Right renal pelvis (tissue), 4 donors: ENCODE results near the gene CUX1. TPM values are rescaled to one million over a fixed set of nuclear protein-coding genes. Genes with fewer than 3 reads are reported as not detected.

Source experiments
- DNase-seq, 4 donors: peaks; one replicate each; pipeline ENCODE4 v3.0.0-alpha.2; 2013; ENCODE audit warnings: low read depth in 4 of 4, low spot score in 3 of 4, missing footprints in 1 of 4
- polyA plus RNA-seq, 4 donors: library from polyadenylated mRNA; unstranded; fragments of 120-200 nt; gene quantifications; one replicate each; pipeline ENCODE4 v1.2.1, GENCODE V29; 2013; ENCODE audit not compliant: insufficient read length in 4 of 4

Gene CUX1
- polyA plus RNA-seq, 4 donors = 93.0 to 111 (median 107) TPM

GRCh38 chr7:101950450-101951119 is 133.2 kb downstream of the CUX1 start:
- no peak for DNase-seq

- no peak for DNase-seq
Observed at GRCh38 chr7:101951757-101952156, 134.3 kb downstream of the CUX1 start.

- no peak for DNase-seq
Observed at GRCh38 chr7:101952355-101953247, 135.2 kb downstream of the CUX1 start.

- DNase-seq = no peak
Observed at GRCh38 chr7:101953248-101953819, 135.9 kb downstream of the CUX1 start.

- DNase-seq = no peak
Observed at GRCh38 chr7:101954499-101954898, 137.1 kb downstream of the CUX1 start.

- no peak for DNase-seq
Observed at GRCh38 chr7:101956130-101956529, 138.7 kb downstream of the CUX1 start.

- DNase-seq = no peak
Observed at GRCh38 chr7:101957744-101958525, 140.5 kb downstream of the CUX1 start.

GRCh38 chr7:101959342-101959741 is 141.9 kb downstream of the CUX1 start:
- no peak for DNase-seq

GRCh38 chr7:101959829-101960228 is 142.4 kb downstream of the CUX1 start:
- DNase-seq = no peak

GRCh38 chr7:101960323-101960722 is 142.9 kb downstream of the CUX1 start:
- DNase-seq = no peak

- DNase-seq = no peak
Observed at GRCh38 chr7:101960985-101961708, 143.7 kb downstream of the CUX1 start.

GRCh38 chr7:101961811-101962210 is 144.4 kb downstream of the CUX1 start:
- DNase-seq = no peak

- DNase-seq = no peak
Observed at GRCh38 chr7:101963693-101964092, 146.3 kb downstream of the CUX1 start.

GRCh38 chr7:101964680-101965452 is 147.4 kb downstream of the CUX1 start:
- DNase-seq = no peak

GRCh38 chr7:101968720-101969466 is 151.5 kb downstream of the CUX1 start:
- no peak for DNase-seq

- no peak for DNase-seq
Observed at GRCh38 chr7:101969997-101970585, 152.7 kb downstream of the CUX1 start.

GRCh38 chr7:101970801-101971200 is 153.4 kb downstream of the CUX1 start:
- no peak for DNase-seq

GRCh38 chr7:101971457-101971856 is 154.0 kb downstream of the CUX1 start:
- no peak for DNase-seq
